DMS79 treated with DMSO at 0.1 percent for 48 hours (cell line): ENCODE results near the gene RTL10.
"Not testable (repeated sequence)": the region's sequence is repeated elsewhere in the genome, so short reads cannot be mapped to it uniquely, and the experiment has no call there.

Experiments
- DNase-seq: peaks from one replicate; lab custom pipeline; 2025; lab: John Stamatoyannopoulos, UW

RTL10 gene

GRCh38 chr22:19888131-19888746 lies 33.6 kb upstream of the RTL10 start:
- DNase-seq = no peak

GRCh38 chr22:19887256-19887985 lies 32.7 kb upstream of the RTL10 start:
- DNase-seq = no peak

- no peak for DNase-seq
Measured at GRCh38 chr22:19886605-19887255, 32.1 kb upstream of the RTL10 start.

GRCh38 chr22:19885841-19886592 lies 31.3 kb upstream of the RTL10 start:
- no peak for DNase-seq

- no peak for DNase-seq
Measured at GRCh38 chr22:19884954-19885751, 30.5 kb upstream of the RTL10 start.

- peak; percentile 36 for DNase-seq
Measured at GRCh38 chr22:19884161-19884953, 29.7 kb upstream of the RTL10 start.

- not testable (repeated sequence) for DNase-seq
Measured at GRCh38 chr22:19883446-19883845, 28.8 kb upstream of the RTL10 start.

- no peak for DNase-seq
Measured at GRCh38 chr22:19882446-19883381, 28.0 kb upstream of the RTL10 start.

- DNase-seq = no peak
Measured at GRCh38 chr22:19880786-19881569, 26.3 kb upstream of the RTL10 start.

- no peak for DNase-seq
Measured at GRCh38 chr22:19879992-19880785, 25.5 kb upstream of the RTL10 start.

- no peak for DNase-seq
Measured at GRCh38 chr22:19879643-19879991, 24.9 kb upstream of the RTL10 start.

- DNase-seq = no peak
Measured at GRCh38 chr22:19879246-19879570, 24.5 kb upstream of the RTL10 start.

GRCh38 chr22:19878461-19879245 lies 24.0 kb upstream of the RTL10 start:
- no peak for DNase-seq

- no peak for DNase-seq
Measured at GRCh38 chr22:19877626-19878339, 23.1 kb upstream of the RTL10 start.

GRCh38 chr22:19876941-19877625 lies 22.4 kb upstream of the RTL10 start:
- DNase-seq = no peak

GRCh38 chr22:19876314-19876940 lies 21.8 kb upstream of the RTL10 start:
- no peak for DNase-seq
